A549 (cell line): ENCODE results near the gene FOXP1.

Experiments used
- BHLHE40 ChIP-seq: IDR thresholded peaks from 2 replicates; pipeline ENCODE4 v1.6.1; 2012; ENCODE audit warnings: low read depth, low read length, inconsistent platforms
- CHD4 ChIP-seq: fragments of 200-600 bp; sonication (generic); IDR thresholded peaks from 2 replicates; pipeline ENCODE4 v1.6.1; 2016; ENCODE audit warnings: antibody characterized with exemption, mild to moderate bottlenecking, borderline replicate concordance
- EP300 ChIP-seq, 2 experiments: fragments of >200 bp; sonication (Bioruptor Twin); formaldehyde crosslinking; IDR thresholded peaks; 2 replicates in 1 of 2; 3 replicates in 1 of 2; pipeline ENCODE4 v1.6.1; 2016 to 2017
- JUN ChIP-seq, 2 experiments: fragments of >200 bp; sonication (Bioruptor Twin); formaldehyde crosslinking; IDR thresholded peaks; 2 replicates in 1 of 2; 3 replicates in 1 of 2; pipeline ENCODE4 v1.6.1; 2016 to 2017
- JUNB ChIP-seq: fragments of >200 bp; sonication (Bioruptor Twin); formaldehyde crosslinking; IDR thresholded peaks from 2 replicates; pipeline ENCODE4 v1.6.1; 2016
- MYC ChIP-seq: IDR thresholded peaks from 2 replicates; pipeline ENCODE4 v1.6.1; 2012; ENCODE audit warnings: mild to moderate bottlenecking, inconsistent platforms, low read length, improper control_type of control experiment, borderline replicate concordance
- NPAS2 ChIP-seq: fragments of 250-450 bp; sonication (Bioruptor Pico); IDR thresholded peaks from 2 replicates; pipeline ENCODE4 v1.8.0; 2022; ENCODE audit warnings: mild to moderate bottlenecking, moderate library complexity, borderline replicate concordance
- POLR2A ChIP-seq: IDR thresholded peaks from 2 replicates; pipeline ENCODE4 v1.6.1; 2012; ENCODE audit warnings: mild to moderate bottlenecking, low read length
- ZC3H11A ChIP-seq: fragments of 450-650 bp; IDR thresholded peaks from 2 replicates; pipeline ENCODE4 v1.6.1; 2014; ENCODE audit warnings: antibody characterized with exemption, mild to moderate bottlenecking
- TF ChIP-seq, protein P1 (sequence below): fragments of >200 bp; sonication (Bioruptor Twin); formaldehyde crosslinking; IDR thresholded peaks from 3 replicates; pipeline ENCODE4 v1.5.1; 2016
- TF ChIP-seq, protein P2 (sequence below): IDR thresholded peaks from 2 replicates; pipeline ENCODE4 v1.6.1; 2012
- TF ChIP-seq, protein P3 (sequence below): fragments of 250-450 bp; sonication (Bioruptor Pico); IDR thresholded peaks from 2 replicates; pipeline ENCODE4 v1.5.0; 2021; ENCODE audit warnings: mild to moderate bottlenecking, moderate library complexity, borderline replicate concordance

DNA sequence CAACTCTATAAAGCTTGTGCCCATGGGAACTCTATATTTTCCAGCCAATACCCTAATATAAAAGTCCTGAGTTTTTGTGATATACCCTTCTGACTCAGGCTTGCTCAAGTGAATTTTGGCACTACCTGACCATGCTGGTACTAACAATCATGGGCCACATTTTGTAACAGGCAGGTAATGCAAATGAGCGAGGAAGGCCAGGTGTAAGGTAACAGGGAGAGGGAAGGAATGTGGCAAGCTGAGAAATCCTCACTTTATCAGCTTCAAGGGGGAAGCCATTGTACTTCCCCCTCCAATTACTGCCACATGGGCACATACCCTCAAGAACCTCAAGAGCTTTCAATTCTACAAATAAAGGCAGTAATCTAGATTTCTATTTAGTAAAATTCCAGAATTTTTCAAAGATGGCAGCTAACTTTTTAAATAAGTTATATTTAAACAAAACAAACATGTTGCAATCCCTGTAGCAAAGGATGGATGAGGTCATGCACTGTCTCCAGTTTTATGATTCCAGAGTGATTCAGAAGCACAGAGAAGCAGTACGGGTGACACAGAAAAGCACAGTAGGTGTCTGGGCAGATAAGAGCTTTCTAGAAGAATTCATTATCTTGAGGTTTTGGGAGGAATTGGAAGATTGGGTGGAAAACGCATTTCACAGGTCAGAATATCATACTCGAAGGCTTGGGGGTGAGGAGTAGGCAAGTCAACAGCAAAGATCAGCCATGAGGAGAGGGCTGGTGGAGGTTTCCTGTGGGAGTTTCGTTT, 87.6 kb downstream of the FOXP1 start:
- TF ChIP-seq, protein P1, sequence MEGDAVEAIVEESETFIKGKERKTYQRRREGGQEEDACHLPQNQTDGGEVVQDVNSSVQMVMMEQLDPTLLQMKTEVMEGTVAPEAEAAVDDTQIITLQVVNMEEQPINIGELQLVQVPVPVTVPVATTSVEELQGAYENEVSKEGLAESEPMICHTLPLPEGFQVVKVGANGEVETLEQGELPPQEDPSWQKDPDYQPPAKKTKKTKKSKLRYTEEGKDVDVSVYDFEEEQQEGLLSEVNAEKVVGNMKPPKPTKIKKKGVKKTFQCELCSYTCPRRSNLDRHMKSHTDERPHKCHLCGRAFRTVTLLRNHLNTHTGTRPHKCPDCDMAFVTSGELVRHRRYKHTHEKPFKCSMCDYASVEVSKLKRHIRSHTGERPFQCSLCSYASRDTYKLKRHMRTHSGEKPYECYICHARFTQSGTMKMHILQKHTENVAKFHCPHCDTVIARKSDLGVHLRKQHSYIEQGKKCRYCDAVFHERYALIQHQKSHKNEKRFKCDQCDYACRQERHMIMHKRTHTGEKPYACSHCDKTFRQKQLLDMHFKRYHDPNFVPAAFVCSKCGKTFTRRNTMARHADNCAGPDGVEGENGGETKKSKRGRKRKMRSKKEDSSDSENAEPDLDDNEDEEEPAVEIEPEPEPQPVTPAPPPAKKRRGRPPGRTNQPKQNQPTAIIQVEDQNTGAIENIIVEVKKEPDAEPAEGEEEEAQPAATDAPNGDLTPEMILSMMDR: no peak
- no peak for TF ChIP-seq MYC
- TF ChIP-seq, protein P2, sequence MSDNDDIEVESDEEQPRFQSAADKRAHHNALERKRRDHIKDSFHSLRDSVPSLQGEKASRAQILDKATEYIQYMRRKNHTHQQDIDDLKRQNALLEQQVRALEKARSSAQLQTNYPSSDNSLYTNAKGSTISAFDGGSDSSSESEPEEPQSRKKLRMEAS: no peak; the same call in 1 of the 2 replicates
- peak; percentile 58 to 73; a peak in 4 of 5 replicates for TF ChIP-seq JUN (IDR thresholded peaks at IDR 0.05)
- peak in 1 of 2 experiments; percentile 51; a peak in 1 of 5 replicates for TF ChIP-seq EP300 (IDR thresholded peaks at IDR 0.05)
- TF ChIP-seq POLR2A: no peak
- TF ChIP-seq, protein P3, sequence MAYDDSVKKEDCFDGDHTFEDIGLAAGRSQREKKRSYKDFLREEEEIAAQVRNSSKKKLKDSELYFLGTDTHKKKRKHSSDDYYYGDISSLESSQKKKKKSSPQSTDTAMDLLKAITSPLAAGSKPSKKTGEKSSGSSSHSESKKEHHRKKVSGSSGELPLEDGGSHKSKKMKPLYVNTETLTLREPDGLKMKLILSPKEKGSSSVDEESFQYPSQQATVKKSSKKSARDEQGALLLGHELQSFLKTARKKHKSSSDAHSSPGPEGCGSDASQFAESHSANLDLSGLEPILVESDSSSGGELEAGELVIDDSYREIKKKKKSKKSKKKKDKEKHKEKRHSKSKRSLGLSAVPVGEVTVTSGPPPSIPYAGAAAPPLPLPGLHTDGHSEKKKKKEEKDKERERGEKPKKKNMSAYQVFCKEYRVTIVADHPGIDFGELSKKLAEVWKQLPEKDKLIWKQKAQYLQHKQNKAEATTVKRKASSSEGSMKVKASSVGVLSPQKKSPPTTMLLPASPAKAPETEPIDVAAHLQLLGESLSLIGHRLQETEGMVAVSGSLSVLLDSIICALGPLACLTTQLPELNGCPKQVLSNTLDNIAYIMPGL: no peak
- TF ChIP-seq ZC3H11A: no peak
- TF ChIP-seq JUNB: peak; percentile 66
- no peak for TF ChIP-seq CHD4
- no peak for TF ChIP-seq NPAS2 (CRISPR knock-in tag)
- TF ChIP-seq BHLHE40: no peak
